ENCODE data around the gene PDE6B. TPM values are rescaled to one million over a fixed set of nuclear protein-coding genes. Genes with fewer than 3 reads are reported as not detected.

Gene PDE6B
- total and polyA plus RNA-seq, 2 of the 13 experiments (the other 11 are each of a cell fraction or from before 2014, with no cell fraction given): 0.38 to 0.40 TPM

DNA sequence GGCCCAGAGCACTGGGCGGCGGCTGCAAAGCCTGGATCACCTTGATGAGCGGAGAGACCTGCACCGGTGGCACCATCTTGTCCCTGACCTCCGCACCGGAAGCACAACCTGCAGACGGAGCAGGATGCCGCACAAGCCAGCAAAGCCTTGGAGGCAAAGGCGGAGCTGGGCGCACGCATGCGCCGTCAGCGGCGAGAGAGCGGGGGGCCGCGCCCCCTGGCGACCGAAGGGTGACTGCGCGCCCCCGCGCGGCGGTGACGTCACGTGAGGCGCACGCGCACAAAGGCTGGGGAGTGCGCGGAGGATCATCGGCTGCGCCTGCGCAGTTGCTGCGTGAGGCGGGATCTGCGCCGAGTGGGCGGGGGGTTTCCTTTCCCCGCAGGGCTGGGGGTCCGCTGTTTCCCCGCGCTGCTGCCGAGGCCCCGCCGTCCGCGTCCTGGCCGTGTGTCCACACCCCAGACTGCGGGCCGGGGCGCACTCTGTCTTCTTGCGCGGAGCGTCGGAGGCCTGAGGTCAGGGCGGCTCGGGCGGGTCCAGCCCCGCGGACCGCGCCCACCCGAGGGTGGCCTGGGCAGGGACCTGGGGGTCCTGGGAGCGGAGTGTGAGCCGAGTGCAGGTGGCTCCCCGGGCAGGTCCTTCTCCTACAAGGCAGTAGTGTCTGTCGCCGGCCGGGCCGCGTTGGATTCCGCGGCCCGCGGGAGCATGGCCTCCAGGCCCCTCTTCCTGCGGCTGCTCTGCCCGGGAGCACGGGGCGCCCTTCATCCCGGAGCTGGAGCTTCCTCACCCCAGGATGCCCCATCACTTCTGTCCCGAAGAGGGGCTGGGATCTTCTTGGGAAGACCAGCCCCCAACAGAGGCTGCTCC, 49.0 kb downstream of the PDE6B start, which contains the start of the genes ATP5ME and MYL5 (continued):
- 0 out of 2 replicates have a peak, but pooled peaks have one; percentile 56 for TF ChIP-seq ZNF30 (CRISPR knock-in tag; IDR thresholded peaks at IDR 0.05)
- peak; percentile 50; the same call in 1 of the 2 replicates for TF ChIP-seq ZNF619 (CRISPR knock-in tag; IDR thresholded peaks at IDR 0.05)
- TF ChIP-seq PAWR (CRISPR knock-in tag; IDR thresholded peaks at IDR 0.05; ENCODE audit: borderline replicate concordance): no peak
- TF ChIP-seq GMEB2 (CRISPR knock-in tag; IDR thresholded peaks at IDR 0.05; ENCODE audit: low read depth): no peak
- TF ChIP-seq RFX5 (IDR thresholded peaks at IDR 0.05; ENCODE audit: low read depth, low read length): peak; percentile 80
- TF ChIP-seq KLF6 (CRISPR knock-in tag; IDR thresholded peaks at IDR 0.05): peak; percentile 57; the same call in 1 of the 2 replicates
- TF ChIP-seq ZNF878 (CRISPR knock-in tag; IDR thresholded peaks at IDR 0.05): no peak
- peak; percentile 86; the same call in 1 of the 2 replicates for TF ChIP-seq ZBTB3 (CRISPR knock-in tag; IDR thresholded peaks at IDR 0.05; ENCODE audit: borderline replicate concordance, low read depth)
- TF ChIP-seq SETDB1 (CRISPR knock-in tag; IDR thresholded peaks at IDR 0.05; ENCODE audit: borderline replicate concordance): no peak
- no peak; the same call in none of the 2 replicates for TF ChIP-seq KLF12 (CRISPR knock-in tag; IDR thresholded peaks at IDR 0.05; ENCODE audit: borderline replicate concordance)
- no peak for TF ChIP-seq ADNP (CRISPR knock-in tag; IDR thresholded peaks at IDR 0.05)
- no peak for TF ChIP-seq NFE2 (CRISPR knock-in tag; IDR thresholded peaks at IDR 0.05)
- TF ChIP-seq NFE2L1 (CRISPR knock-in tag; IDR thresholded peaks at IDR 0.05; ENCODE audit: borderline replicate concordance): peak; percentile 56; the same call in 1 of the 2 replicates
- TF ChIP-seq, protein P1, sequence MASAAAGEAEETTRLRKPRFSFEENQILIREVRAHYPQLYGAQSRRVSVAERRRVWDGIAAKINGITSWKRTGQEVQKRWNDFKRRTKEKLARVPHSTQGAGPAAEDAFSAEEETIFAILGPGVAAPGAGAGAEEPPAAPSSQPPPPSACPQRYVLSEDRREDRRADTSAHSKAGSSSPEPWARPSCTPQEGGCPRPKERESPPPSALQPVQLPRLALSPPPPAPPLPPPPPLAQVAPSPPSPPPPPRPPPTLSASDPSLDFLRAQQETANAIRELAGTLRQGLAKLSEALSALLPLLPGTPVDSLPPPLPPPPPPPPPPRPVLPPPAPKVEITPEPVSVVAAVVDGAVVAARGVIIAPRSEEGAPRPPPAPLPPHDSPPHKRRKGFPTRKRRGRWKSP (CRISPR knock-in tag; IDR thresholded peaks at IDR 0.05): 0 out of 2 replicates have a peak, but pooled peaks have one; percentile 63
- peak; percentile 79; the same call in 1 of the 2 replicates for TF ChIP-seq NAIF1 (CRISPR knock-in tag; IDR thresholded peaks at IDR 0.05; ENCODE audit: borderline replicate concordance)
- no peak for TF ChIP-seq GABPA (IDR thresholded peaks at IDR 0.05; ENCODE audit: low read depth, low read length)
- peak; percentile 92 for TF ChIP-seq GABPA (CRISPR knock-in tag; IDR thresholded peaks at IDR 0.05; ENCODE audit: low read depth)
- TF ChIP-seq GTF2F1 (IDR thresholded peaks at IDR 0.05; ENCODE audit: low read length): no peak
- peak; percentile 57; the same call in 1 of the 2 replicates for TF ChIP-seq ETV6 (CRISPR knock-in tag; conservative IDR thresholded peaks at IDR 0.05)
- no peak for TF ChIP-seq ZNF567 (CRISPR knock-in tag; IDR thresholded peaks at IDR 0.05; ENCODE audit: borderline replicate concordance)
- no peak for TF ChIP-seq ZSCAN30 (CRISPR knock-in tag; IDR thresholded peaks at IDR 0.05)
- peak; percentile 85; the same call in 1 of the 2 replicates for TF ChIP-seq ZFP91 (CRISPR knock-in tag; IDR thresholded peaks at IDR 0.05; ENCODE audit: borderline replicate concordance)
- peak; percentile 75 for TF ChIP-seq DRAP1 (CRISPR knock-in tag; IDR thresholded peaks at IDR 0.05)
- TF ChIP-seq NR0B2 (CRISPR knock-in tag; IDR thresholded peaks at IDR 0.05): peak; percentile 39; the same call in 1 of the 2 replicates
- TF ChIP-seq ZNF296 (CRISPR knock-in tag; conservative IDR thresholded peaks at IDR 0.05): 0 out of 2 replicates have a peak, but pooled peaks have one; percentile 53
